ENCODE results near the gene SCGB3A2. TPM values are rescaled to one million over a fixed set of nuclear protein-coding genes. Genes with fewer than 3 reads are reported as not detected.

The SCGB3A2 gene
- polyA plus RNA-seq, 3 donors = 1.3 to 15.9 (median 9.3) TPM

DNA sequence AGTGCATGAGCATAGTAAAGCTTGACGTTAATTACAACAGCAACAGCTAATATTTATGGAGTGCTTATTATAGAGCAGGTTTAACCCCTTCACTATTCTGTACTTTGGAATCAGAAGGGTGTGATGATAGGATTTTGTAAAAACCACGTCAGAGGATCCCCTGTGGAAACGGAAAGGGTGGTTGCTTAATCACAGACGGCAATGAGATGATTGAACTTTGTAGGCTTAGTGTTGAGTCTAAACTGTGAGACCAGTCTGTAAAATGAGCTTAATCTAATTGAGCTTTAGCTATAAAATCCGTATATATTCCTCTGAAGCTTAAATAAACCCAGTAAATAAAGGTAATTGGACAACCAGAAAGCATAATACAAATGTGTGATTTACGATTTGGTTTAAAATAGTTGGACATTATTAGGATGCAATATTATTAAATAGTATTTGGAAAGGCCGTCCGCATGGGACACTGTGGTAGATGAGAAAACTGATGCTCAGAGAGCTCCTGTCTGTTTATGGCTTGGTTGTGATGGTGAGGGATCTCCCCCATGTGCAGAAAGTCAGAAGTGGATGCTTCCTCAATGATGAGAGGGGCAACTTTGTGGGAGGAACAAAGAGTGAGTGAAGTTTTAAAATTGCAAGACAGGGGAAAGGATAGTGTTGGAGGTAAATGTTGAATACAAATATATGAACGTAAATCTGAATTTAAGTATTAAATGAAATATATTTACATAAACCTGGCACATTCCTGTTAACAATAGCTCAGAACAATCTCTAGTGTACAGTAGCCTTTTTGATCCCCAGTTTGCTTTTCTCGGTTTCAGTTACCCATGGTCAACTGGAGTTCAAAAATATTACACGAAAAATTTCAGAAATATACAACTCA is 23.4 kb upstream of the SCGB3A2 start:
- Mint-ChIP-seq H3K9me3 (no peaks in the 10 kb centered on the region), H3K36me3 (no peaks in the 10 kb centered on the region)
- no peaks in the 10 kb centered on the region for H3K79me2 ChIP-seq (ENCODE audit: insufficient read depth, low read length)

DNA sequence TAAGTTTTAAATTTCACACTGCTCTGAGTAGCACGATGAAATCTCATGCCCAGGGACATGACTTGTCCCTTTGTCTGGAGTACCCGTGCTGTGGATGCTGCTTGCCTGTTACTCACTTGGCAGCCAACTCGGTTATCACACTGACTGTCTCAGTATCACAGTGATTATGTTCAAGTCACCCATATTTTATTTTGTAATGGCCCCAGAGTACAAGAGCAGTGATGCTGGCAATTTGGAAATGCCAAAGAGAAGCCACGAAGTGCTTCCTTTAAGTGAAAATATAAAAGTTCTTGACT is 22.8 kb upstream of the SCGB3A2 start:
- H3K27me3 ChIP-seq (ENCODE audit: control insufficient read depth in 2 of 2, insufficient read depth in 2 of 2, low read length in 2 of 2) = no peaks in the 10 kb centered on the region
- H3K27ac ChIP-seq (ENCODE audit: low read depth in 1 of 2, low read length in 2 of 2) = no peak overlapping the region
- H3K4me2 ChIP-seq (replicated peaks; ENCODE audit: extremely low read depth, low read length, poor library complexity, severe bottlenecking) = no peak overlapping the region
- H3K4me1 ChIP-seq (ENCODE audit: control insufficient read depth in 1 of 2, insufficient read depth in 2 of 2, low read length in 2 of 2) = peaks cover 0 to 5% of the 10 kb centered on the region in 2 donors
- H3K79me2 ChIP-seq (ENCODE audit: insufficient read depth, low read length) = no peaks in the 10 kb centered on the region
- Mint-ChIP-seq H3K36me3 (no peaks in the 10 kb centered on the region), H3K27me3 (ENCODE audit: low read depth in 3 of 3) (no peaks in the 10 kb centered on the region), H3K4me1 (peaks cover 21% of the 10 kb centered on the region), H3K4me3 (no peak overlapping the region), H3K27ac (no peak overlapping the region), H3K9me3 (no peaks in the 10 kb centered on the region)
- no peak for DNase-seq
- no peak overlapping the region for H3K4me3 ChIP-seq (replicated peaks in 1 of 3; ENCODE audit: low read depth in 2 of 3, low read length in 3 of 3)
- WGBS (ENCODE audit: insufficient coverage) = 60% methylated on average over 1 of the region's 4 CpGs
- H3K36me3 ChIP-seq (replicated peaks in 1 of 2; ENCODE audit: control insufficient read depth in 1 of 2, insufficient read depth in 2 of 2, low read length in 2 of 2) = no peaks in the 10 kb centered on the region
- no peaks in the 10 kb centered on the region for H4K20me1 ChIP-seq (ENCODE audit: insufficient read depth, low read length)
- intact Hi-C loops (cut with micrococcal nuclease) = loop anchor here in 1 of 2 donors (10.0 kb wide), 1 partner anchor 79 kb away; no protein-coding TSS in a partner anchor
- no peak overlapping the region for H2AFZ ChIP-seq (ENCODE audit: insufficient read depth, low read depth, low read length, poor library complexity, severe bottlenecking)
- H3K9me3 ChIP-seq (replicated peaks in 1 of 2; ENCODE audit: control insufficient read depth in 1 of 2, insufficient read depth in 1 of 2, low read length in 2 of 2) = no peaks in the 10 kb centered on the region
- no peak overlapping the region for H3K9ac ChIP-seq (ENCODE audit: insufficient read depth, low read length, poor library complexity, severe bottlenecking)
- TF ChIP-seq, protein P1, sequence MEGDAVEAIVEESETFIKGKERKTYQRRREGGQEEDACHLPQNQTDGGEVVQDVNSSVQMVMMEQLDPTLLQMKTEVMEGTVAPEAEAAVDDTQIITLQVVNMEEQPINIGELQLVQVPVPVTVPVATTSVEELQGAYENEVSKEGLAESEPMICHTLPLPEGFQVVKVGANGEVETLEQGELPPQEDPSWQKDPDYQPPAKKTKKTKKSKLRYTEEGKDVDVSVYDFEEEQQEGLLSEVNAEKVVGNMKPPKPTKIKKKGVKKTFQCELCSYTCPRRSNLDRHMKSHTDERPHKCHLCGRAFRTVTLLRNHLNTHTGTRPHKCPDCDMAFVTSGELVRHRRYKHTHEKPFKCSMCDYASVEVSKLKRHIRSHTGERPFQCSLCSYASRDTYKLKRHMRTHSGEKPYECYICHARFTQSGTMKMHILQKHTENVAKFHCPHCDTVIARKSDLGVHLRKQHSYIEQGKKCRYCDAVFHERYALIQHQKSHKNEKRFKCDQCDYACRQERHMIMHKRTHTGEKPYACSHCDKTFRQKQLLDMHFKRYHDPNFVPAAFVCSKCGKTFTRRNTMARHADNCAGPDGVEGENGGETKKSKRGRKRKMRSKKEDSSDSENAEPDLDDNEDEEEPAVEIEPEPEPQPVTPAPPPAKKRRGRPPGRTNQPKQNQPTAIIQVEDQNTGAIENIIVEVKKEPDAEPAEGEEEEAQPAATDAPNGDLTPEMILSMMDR (IDR thresholded peaks at IDR 0.05) = no peak

More for the DNA sequence above, 23.4 kb upstream of the SCGB3A2 start:
- Histone ChIP-seq H3K9ac (ENCODE audit: insufficient read depth, low read length, poor library complexity, severe bottlenecking) (no peak overlapping the region), H3K36me3 (replicated peaks in 1 of 2; ENCODE audit: control insufficient read depth in 1 of 2, insufficient read depth in 2 of 2, low read length in 2 of 2) (no peaks in the 10 kb centered on the region), H3K27me3 (ENCODE audit: control insufficient read depth in 2 of 2, insufficient read depth in 2 of 2, low read length in 2 of 2) (no peaks in the 10 kb centered on the region), H3K4me2 (replicated peaks; ENCODE audit: extremely low read depth, low read length, poor library complexity, severe bottlenecking) (no peak overlapping the region), H4K20me1 (ENCODE audit: insufficient read depth, low read length) (no peaks in the 10 kb centered on the region), H3K4me1 (ENCODE audit: control insufficient read depth in 1 of 2, insufficient read depth in 2 of 2, low read length in 2 of 2) (peaks cover 0 to 5% of the 10 kb centered on the region in 2 donors), H3K4me3 (replicated peaks in 1 of 3; ENCODE audit: low read depth in 2 of 3, low read length in 3 of 3) (no peak overlapping the region), H3K9me3 (replicated peaks in 1 of 2; ENCODE audit: control insufficient read depth in 1 of 2, insufficient read depth in 1 of 2, low read length in 2 of 2) (no peaks in the 10 kb centered on the region), H2AFZ (ENCODE audit: insufficient read depth, low read depth, low read length, poor library complexity, severe bottlenecking) (no peak overlapping the region), H3K27ac (ENCODE audit: low read depth in 1 of 2, low read length in 2 of 2) (no peak overlapping the region)
- Mint-ChIP-seq H3K4me3 (no peak overlapping the region), H3K27me3 (ENCODE audit: low read depth in 3 of 3) (no peaks in the 10 kb centered on the region), H3K4me1 (peaks cover 21% of the 10 kb centered on the region), H3K27ac (no peak overlapping the region)
- intact Hi-C loops (cut with micrococcal nuclease) = loop anchor here in 1 of 2 donors (10.0 kb wide), 1 partner anchor 80 kb away; no protein-coding TSS in a partner anchor
- WGBS (ENCODE audit: insufficient coverage) = 81% methylated on average over 6 of the region's 11 CpGs
- no peak for DNase-seq
- TF ChIP-seq, protein P1 (IDR thresholded peaks at IDR 0.05) = no peak
